GM12878 (cell line): ENCODE results near the gene FREY1. TPM values are rescaled to one million over a fixed set of nuclear protein-coding genes. Genes with fewer than 3 reads are reported as not detected.

Experiments
- ATAC-seq: fragments of 200-7000 bp; cut with Tn5 transposase; 3 replicates; pipeline ENCODE4 v1.9.1; 2020; ENCODE audit warnings: mild to moderate bottlenecking, moderate library complexity
- BruUV-seq: library from RNA; stranded (reverse); fragments of 400-500 nt; replicated peaks from 2 replicates; lab custom pipeline; 2021; lab: Mats Ljungman, UMichigan
- CTCF ChIA-PET: fragments of 300-600 bp; sonication (Branson Sonifier 250); formaldehyde crosslinking; extraction: SDS; loops from one replicate; lab custom pipeline; 2021; ENCODE audit warnings: inconsistent platforms; lab: Yijun Ruan, JAX
- POLR2A ChIA-PET: fragments of 350-600 bp; formaldehyde crosslinking; extraction: SDS; loops from one replicate; lab custom pipeline; 2021; ENCODE audit warnings: inconsistent platforms; lab: Charles Lee
- RAD21 ChIA-PET: fragments of 300-600 bp; sonication (Branson Sonifier 250); formaldehyde crosslinking; loops from one replicate; lab custom pipeline; 2023; ENCODE audit warnings: antibody characterized with exemption; ENCODE audit not compliant: unreplicated experiment; lab: Charles Lee
- SMC1A ChIA-PET: fragments of 300-600 bp; sonication (Branson Sonifier 250); formaldehyde crosslinking; loops from one replicate; lab custom pipeline; 2023; ENCODE audit not compliant: unreplicated experiment, uncharacterized antibody; lab: Charles Lee
- DNase-seq: peaks from one replicate; pipeline ENCODE4 v3.0.0-alpha.2; 2011; ENCODE audit warnings: low read depth, low spot score
- FAIRE-seq: peaks from 3 replicates; lab custom pipeline; 2011; peaks lifted over from hg19 to GRCh38; lab: Jason Lieb, UNC
- H2AFZ ChIP-seq: 2 replicates; pipeline ENCODE4 v1.6.0; 2011; ENCODE audit warnings: low read depth, low read length, control low read depth; ENCODE audit not compliant: control insufficient read depth
- H3K27ac ChIP-seq: 2 replicates; pipeline ENCODE4 v1.5.1; 2011; ENCODE audit warnings: control low read depth; ENCODE audit not compliant: control insufficient read depth, insufficient read depth
- H3K27me3 ChIP-seq, 2 experiments: replicated peaks in 1 of 2; 2 replicates each; pipeline versions ENCODE4 v1.6.0 to v1.6.1; 2011; ENCODE audit warnings: low read length in 1 of 2; ENCODE audit not compliant: control insufficient read depth in 2 of 2, insufficient read depth in 2 of 2
- H3K36me3 ChIP-seq, 2 experiments: 2 replicates each; pipeline ENCODE4 v1.5.1; 2011; ENCODE audit warnings: low read length in 1 of 2; ENCODE audit not compliant: control insufficient read depth in 2 of 2, insufficient read depth in 2 of 2
- H3K4me1 ChIP-seq: 2 replicates; pipeline ENCODE4 v1.6.1; 2011; ENCODE audit warnings: mild to moderate bottlenecking, low read length, moderate library complexity, mixed read lengths; ENCODE audit not compliant: control insufficient read depth, insufficient read depth
- H3K4me2 ChIP-seq: 2 replicates; pipeline ENCODE4 v1.6.0; 2011; ENCODE audit warnings: control low read depth; ENCODE audit not compliant: control insufficient read depth, insufficient read depth
- H3K4me3 ChIP-seq: fragments of 200-600 bp; sonication (generic); 2 replicates; pipeline ENCODE4 v1.5.1; 2016
- H3K79me2 ChIP-seq: 2 replicates; pipeline ENCODE4 v1.6.0; 2011; ENCODE audit warnings: low read length; ENCODE audit not compliant: control insufficient read depth, insufficient read depth
- H3K9ac ChIP-seq: 2 replicates; pipeline ENCODE4 v1.8.0; 2011; ENCODE audit warnings: low read length, control low read depth, mixed read lengths; ENCODE audit not compliant: control insufficient read depth, insufficient read depth
- H3K9me3 ChIP-seq: replicated peaks from 3 replicates; pipeline ENCODE4 v1.5.1; 2011; ENCODE audit warnings: mild to moderate bottlenecking, low read length; ENCODE audit not compliant: control insufficient read depth, insufficient read depth
- H4K20me1 ChIP-seq: 2 replicates; pipeline ENCODE4 v1.6.0; 2011; ENCODE audit not compliant: control insufficient read depth, insufficient read depth
- BRCA1 ChIP-seq: IDR thresholded peaks from 2 replicates; pipeline ENCODE4 v1.6.1; 2011; ENCODE audit warnings: low read depth, low read length, improper control_type of control experiment
- GABPA ChIP-seq: IDR thresholded peaks from 2 replicates; pipeline ENCODE4 v1.6.1; 2014; ENCODE audit warnings: antibody characterized with exemption, low read depth, mild to moderate bottlenecking, inconsistent platforms
- NR2C1 ChIP-seq: fragments of 450-650 bp; IDR thresholded peaks from 2 replicates; pipeline ENCODE4 v1.6.1; 2017; ENCODE audit warnings: antibody characterized with exemption, mild to moderate bottlenecking, moderate library complexity
- STAT1 ChIP-seq: fragments of 450-650 bp; conservative IDR thresholded peaks from 2 replicates; pipeline ENCODE4 v1.6.1; 2014; ENCODE audit warnings: antibody characterized with exemption, mild to moderate bottlenecking
- ZNF384 ChIP-seq: IDR thresholded peaks from 2 replicates; pipeline ENCODE4 v1.6.1; 2012; ENCODE audit warnings: low read depth, mild to moderate bottlenecking, low read length, improper control_type of control experiment, borderline replicate concordance
- WGBS: methylation state at CpG from one replicate; pipeline ENCODE4 v1.1.6; 2016; ENCODE audit warnings: low lambda C conversion rate; ENCODE audit not compliant: insufficient replicate concordance, insufficient coverage; ENCODE audit errors: missing lambda C conversion rate; 5-methylcytosine and 5-hydroxymethylcytosine counted together
- in situ Hi-C: fragments of 300-500 bp; cut with MboI; formaldehyde crosslinking; loops from 9 replicates; pipeline ENCODE4 v1.14.3; 2018; ENCODE audit warnings: mixed read lengths
- intact Hi-C: fragments of 100-400 bp; cut with micrococcal nuclease; formaldehyde crosslinking; loops from one replicate; pipeline ENCODE4 v1.14.2; 2022; ENCODE audit not compliant: unreplicated experiment
- polyA plus RNA-seq, 11 experiments: library from polyadenylated mRNA; depleted of rRNA in 4 of 11; unstranded in 6 of 11; stranded (reverse) in 5 of 11; fragments of >200 nt; fragmentation: Nextera tagmentation in 4 of 11; fragmentation: Illumina TruSeq in 1 of 11; extraction: Ambion mirVana in 4 of 11; extraction: Trizol in 1 of 11; gene quantifications; 1 replicate in 1 of 11; 2 replicates in 10 of 11; pipeline versions ENCODE4 v1.2.1 to v1.2.3, GENCODE V29; 2011 to 2016; ENCODE audit warnings: inconsistent platforms in 2 of 11, missing spikeins in 2 of 11, low read depth in 1 of 11
- total RNA-seq, 4 experiments: library from RNA; depleted of rRNA in 3 of 4; stranded (reverse); fragments of >200 nt in 3 of 4; fragmentation: Illumina TruSeq in 1 of 4; extraction: Trizol in 1 of 4; gene quantifications; 2 replicates each; pipeline versions ENCODE4 v1.2.1 to v1.2.3, GENCODE V29; 2013 to 2021

FREY1 gene
- total and polyA plus RNA-seq, 10 of the 15 experiments (the other 5 are each of a cell fraction or from before 2014, with no cell fraction given): 0.13 to 1.7 (median 0.39) TPM; not detected in 3

DNA sequence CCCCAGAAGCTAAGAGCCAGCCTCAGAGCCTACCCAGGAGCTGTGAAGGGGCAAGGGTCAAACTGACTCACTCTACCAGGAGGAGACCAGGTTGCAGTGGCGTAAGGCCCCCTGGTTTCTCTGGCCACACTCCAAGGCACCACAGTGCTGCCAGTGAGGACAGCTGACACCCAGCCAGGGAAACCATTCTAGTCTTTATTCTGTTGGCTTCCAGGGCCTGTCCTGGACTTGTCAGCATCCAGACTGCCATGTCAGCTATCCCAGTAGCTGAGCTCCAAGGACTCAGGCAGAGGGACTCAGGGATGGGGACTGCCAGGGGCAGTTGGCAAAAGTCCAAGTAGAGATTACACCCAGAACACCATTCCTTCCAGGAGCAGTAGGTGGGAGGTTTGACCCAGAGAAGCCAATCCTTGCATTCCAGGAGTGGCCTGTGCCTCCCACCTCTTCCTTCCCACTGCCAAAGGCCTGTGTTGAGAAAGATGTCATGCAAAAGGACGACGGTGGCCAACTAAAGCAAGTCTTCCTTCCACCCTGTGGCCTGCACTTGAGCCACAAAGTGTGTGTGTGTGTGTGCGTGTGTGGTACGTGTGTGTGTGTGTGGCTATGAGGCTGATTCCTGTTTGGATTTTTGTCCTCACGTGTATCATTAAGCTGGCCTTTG is 25.2 kb downstream of the FREY1 start (continued):
- TF ChIP-seq BRCA1: no peak
- no peak for TF ChIP-seq ZNF384

DNA sequence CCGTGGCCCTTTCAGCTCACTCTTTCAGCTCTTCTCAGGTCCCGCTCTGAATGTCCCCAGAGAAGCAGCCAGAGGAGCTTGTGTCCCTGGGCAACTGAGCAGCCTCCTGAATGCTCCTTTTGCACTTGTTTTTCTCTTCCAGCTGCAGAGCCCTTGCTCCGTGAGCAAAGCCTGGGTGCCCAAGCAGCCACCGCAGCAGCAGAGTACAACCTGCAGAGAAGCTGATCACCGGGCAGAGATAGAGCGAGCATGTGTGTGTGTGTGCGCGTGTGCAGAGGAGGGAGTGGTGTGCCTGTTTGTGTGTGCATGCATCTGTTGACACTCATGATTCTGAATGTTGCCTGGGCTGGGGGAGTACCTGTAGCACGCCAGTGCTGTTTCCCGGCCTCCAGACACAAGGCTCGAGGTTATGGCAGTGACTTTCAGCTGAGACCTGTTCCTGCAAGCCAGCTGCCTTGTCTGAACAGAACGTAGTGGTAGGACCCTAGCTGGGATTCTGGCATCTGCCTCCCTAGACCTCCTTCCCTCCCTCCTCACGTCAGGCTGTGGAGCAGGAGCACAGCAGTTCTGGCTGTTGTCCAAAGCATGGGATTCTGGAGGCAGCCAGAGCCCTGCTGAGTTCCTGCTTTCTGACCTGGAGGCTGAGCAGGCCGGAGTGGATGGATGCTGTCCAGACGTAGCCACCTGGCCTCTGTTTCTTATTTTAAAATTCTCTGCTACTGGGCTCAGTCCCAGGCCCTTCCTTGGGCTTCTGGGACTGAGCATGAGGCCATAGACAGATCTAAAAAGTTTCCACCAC is 26.1 kb downstream of the FREY1 start:
- Histone ChIP-seq H3K36me3 (no peaks in the 10 kb centered on the region; a peak in 1 of 4 replicates), H3K27ac (no peak overlapping the region), H3K27me3 (no peaks in the 10 kb centered on the region), H4K20me1 (no peaks in the 10 kb centered on the region), H3K4me2 (no peak overlapping the region), H3K9ac (no peak overlapping the region), H3K9me3 (no peaks in the 10 kb centered on the region), H3K4me3 (no peak overlapping the region), H3K4me1 (no peaks in the 10 kb centered on the region), H3K79me2 (no peaks in the 10 kb centered on the region), H2AFZ (no peak overlapping the region)
- 81% methylated on average over 15 of the region's 15 CpGs for WGBS
- no peak for FAIRE-seq
- no TSS peak for BruUV-seq
- no peak for DNase-seq
- POLR2A ChIA-PET: interaction anchor here (1.2 kb wide), 1 partner anchor 17 kb away, joined by 3 read pairs; no protein-coding TSS in a partner anchor
- no peak for TF ChIP-seq NR2C1
- no peak for TF ChIP-seq GABPA
- TF ChIP-seq STAT1: no peak
- CTCF ChIA-PET: interaction anchor here (1.8 to 3.5 kb wide), 2 partner anchors 8 to 125 kb away, joined by 6 to 8 read pairs; no protein-coding TSS in a partner anchor
- in situ Hi-C loops: no loop called here
- SMC1A ChIA-PET: interaction anchor here (0.6 kb wide), 1 partner anchor 54 kb away, joined by 3 read pairs; no protein-coding TSS in a partner anchor
- intact Hi-C loops: no loop called here
- RAD21 ChIA-PET: no interaction called here
- ATAC-seq: no peak
